ENCODE results near the gene HINFP.
"Not testable (repeated sequence)": the region's sequence is repeated elsewhere in the genome, so short reads cannot be mapped to it uniquely, and the experiment has no call there.

HINFP gene

DNA sequence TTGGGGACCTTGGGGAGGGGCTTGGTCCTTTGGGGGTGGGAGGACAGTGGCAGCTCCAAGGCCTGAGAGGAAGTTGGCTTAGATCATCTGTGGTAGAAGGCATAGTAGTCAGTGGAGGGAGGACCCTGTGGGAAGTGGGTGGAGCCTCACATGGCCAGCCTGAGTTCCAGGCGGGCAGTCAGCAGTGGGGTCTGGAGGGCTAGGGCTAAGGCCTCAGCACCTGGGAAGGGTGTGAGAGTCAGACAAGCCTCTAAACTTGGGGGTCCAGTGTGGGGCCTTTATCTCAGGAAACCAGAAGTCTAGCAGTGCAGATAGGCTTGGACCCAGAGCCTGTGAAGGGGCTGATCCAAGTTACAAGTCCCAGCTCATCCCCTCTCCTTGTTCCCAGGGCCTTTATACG lies 51.1 kb downstream of the HINFP start:
- in situ Hi-C loops (cut with HindIII; ENCODE audit: low pct_ligation_motif_present, low pct_unique_long_range_greater_than_20kb, low sequenced_read_pairs), result no loop called here
- no peak for DNase-seq

- in situ Hi-C loops (cut with HindIII; ENCODE audit: low pct_ligation_motif_present, low pct_unique_long_range_greater_than_20kb, low sequenced_read_pairs), result no loop called here
- DNase-seq, result no peak
These were observed 52.1 kb downstream of the HINFP start for GRCh38 chr11:119173453-119173852.

- in situ Hi-C loops (cut with HindIII; ENCODE audit: low pct_ligation_motif_present, low pct_unique_long_range_greater_than_20kb, low sequenced_read_pairs), result no loop called here
- DNase-seq, result no peak
These were observed 54.2 kb downstream of the HINFP start for GRCh38 chr11:119175493-119176077.

GRCh38 chr11:119178166-119178680 lies 56.8 kb downstream of the HINFP start:
- DNase-seq, result no peak
- in situ Hi-C loops (cut with HindIII; ENCODE audit: low pct_ligation_motif_present, low pct_unique_long_range_greater_than_20kb, low sequenced_read_pairs), result no loop called here

- in situ Hi-C loops (cut with HindIII; ENCODE audit: low pct_ligation_motif_present, low pct_unique_long_range_greater_than_20kb, low sequenced_read_pairs), result no loop called here
- DNase-seq, result no peak
These were observed 58.0 kb downstream of the HINFP start for GRCh38 chr11:119179342-119179741.

DNA sequence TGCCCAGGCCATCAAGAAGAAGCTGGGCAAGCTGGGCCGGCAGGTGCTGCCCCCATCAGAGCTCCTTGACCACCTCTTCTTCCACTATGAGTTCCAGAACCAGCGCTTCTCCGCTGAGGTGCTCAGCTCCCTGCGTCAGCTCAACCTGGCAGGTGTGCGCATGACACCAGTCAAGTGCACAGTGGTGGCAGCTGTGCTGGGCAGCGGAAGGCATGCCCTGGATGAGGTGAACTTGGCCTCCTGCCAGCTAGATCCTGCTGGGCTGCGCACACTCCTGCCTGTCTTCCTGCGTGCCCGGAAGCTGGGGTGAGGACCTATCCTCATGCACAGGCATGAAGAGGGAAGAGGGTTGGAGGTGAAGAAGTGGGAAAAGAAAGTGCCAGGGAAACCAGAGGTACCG lies 58.6 kb downstream of the HINFP start:
- DNase-seq, result no peak
- in situ Hi-C loops (cut with HindIII; ENCODE audit: low pct_ligation_motif_present, low pct_unique_long_range_greater_than_20kb, low sequenced_read_pairs), result no loop called here

DNA sequence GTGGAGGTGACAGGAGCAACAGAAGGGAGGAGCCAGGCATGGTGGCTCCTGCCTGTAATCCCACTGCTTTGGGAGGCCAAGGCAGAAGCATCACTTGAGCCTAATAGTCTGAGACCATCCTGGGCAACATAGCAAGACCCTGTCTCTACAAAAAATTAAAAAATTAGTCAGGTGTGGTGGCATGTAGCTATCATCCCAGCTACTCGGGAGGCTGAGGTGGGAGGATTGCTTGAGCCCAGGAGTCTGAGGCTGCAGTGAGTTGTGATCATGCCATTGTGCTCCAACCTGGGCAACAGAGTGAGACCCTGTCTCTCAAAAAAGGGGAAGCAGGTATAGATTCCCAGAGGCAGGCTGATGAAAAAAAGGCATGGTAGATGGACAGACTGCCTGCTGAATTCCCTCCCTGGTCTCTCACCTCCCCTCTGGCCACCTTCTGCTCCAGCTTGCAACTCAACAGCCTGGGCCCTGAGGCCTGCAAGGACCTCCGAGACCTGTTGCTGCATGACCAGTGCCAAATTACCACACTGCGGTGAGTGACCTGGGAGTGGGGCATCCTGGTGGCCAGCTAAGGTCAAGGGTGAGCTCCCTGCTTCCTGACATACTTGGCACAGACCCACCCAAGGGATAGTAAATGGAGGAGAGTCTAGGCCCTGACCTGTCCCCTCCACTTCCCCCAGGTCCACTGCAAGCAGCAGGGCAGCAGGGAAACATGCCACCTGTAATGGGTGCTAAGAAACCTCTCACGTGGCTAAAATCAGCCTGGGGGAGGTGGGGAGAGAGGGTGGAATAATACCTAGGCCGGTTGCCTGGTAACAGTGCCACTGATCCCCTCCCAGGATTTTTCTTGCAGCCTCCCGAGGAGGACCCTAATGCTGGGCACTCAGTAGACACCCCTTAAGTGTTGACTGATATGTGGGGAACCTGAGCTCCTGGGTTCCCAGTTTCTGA lies 59.6 kb downstream of the HINFP start:
- in situ Hi-C loops (cut with HindIII; ENCODE audit: low pct_ligation_motif_present, low pct_unique_long_range_greater_than_20kb, low sequenced_read_pairs), result no loop called here
- DNase-seq, result no peak

- in situ Hi-C loops (cut with HindIII; ENCODE audit: low pct_ligation_motif_present, low pct_unique_long_range_greater_than_20kb, low sequenced_read_pairs), result no loop called here
- DNase-seq, result no peak
These were observed 60.5 kb downstream of the HINFP start for GRCh38 chr11:119181677-119182412.

GRCh38 chr11:119184399-119184798 lies 63.0 kb downstream of the HINFP start:
- in situ Hi-C loops (cut with HindIII; ENCODE audit: low pct_ligation_motif_present, low pct_unique_long_range_greater_than_20kb, low sequenced_read_pairs); DNase-seq: not testable (repeated sequence)

Data from ACHN (cell line).